GM12872 (cell line): ENCODE measurements around the gene MICALL1.

ENCODE experiments used
- TF ChIP-seq, protein P1 (sequence below): IDR thresholded peaks from 3 replicates; pipeline ENCODE4 v1.5.1; 2011; ENCODE audit warnings: low read depth, mild to moderate bottlenecking, low read length, moderate library complexity; ENCODE audit not compliant: insufficient read depth

Gene MICALL1

DNA sequence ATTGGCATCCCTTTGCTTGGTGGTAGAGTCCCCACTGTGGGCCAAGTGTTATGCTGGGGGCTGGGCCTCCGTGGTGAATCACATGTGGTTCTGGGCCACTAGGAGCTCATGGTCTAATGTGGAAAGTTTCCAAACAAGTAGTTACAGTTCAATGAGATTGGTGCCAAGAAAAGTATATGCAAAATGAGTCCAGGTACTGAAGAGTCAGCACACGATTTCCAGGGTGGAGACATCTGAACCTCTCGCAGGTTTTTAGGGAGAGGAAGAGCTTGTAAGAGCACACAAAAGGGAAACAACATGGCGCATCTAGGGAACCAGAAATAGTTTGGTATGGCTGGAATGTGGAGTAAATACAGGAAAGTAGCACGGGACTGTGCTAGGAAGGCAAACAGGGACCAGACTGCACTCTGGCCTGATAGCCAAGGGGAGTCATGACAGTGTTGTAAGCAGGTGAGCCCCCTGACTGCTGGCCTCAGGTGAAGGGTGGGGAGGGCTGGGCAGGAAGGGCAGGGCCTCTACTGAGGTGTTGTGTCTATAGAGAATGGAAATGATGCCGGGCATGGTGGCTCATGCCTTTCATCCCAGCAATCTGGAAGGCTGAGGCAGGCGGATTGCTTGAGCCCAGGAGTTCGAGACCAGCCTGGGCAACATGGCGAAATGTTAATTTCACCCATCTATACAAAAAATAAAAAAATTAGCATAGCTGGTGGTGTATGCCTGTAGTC is 60.0 kb downstream of the MICALL1 start:
- TF ChIP-seq, protein P1, sequence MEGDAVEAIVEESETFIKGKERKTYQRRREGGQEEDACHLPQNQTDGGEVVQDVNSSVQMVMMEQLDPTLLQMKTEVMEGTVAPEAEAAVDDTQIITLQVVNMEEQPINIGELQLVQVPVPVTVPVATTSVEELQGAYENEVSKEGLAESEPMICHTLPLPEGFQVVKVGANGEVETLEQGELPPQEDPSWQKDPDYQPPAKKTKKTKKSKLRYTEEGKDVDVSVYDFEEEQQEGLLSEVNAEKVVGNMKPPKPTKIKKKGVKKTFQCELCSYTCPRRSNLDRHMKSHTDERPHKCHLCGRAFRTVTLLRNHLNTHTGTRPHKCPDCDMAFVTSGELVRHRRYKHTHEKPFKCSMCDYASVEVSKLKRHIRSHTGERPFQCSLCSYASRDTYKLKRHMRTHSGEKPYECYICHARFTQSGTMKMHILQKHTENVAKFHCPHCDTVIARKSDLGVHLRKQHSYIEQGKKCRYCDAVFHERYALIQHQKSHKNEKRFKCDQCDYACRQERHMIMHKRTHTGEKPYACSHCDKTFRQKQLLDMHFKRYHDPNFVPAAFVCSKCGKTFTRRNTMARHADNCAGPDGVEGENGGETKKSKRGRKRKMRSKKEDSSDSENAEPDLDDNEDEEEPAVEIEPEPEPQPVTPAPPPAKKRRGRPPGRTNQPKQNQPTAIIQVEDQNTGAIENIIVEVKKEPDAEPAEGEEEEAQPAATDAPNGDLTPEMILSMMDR: no peak

- TF ChIP-seq, protein P1: no peak
Observed at GRCh38 chr22:37967147-37967546, 61.0 kb downstream of the MICALL1 start.

GRCh38 chr22:37967637-37968451 is 61.7 kb downstream of the MICALL1 start:
- TF ChIP-seq, protein P1: no peak

DNA sequence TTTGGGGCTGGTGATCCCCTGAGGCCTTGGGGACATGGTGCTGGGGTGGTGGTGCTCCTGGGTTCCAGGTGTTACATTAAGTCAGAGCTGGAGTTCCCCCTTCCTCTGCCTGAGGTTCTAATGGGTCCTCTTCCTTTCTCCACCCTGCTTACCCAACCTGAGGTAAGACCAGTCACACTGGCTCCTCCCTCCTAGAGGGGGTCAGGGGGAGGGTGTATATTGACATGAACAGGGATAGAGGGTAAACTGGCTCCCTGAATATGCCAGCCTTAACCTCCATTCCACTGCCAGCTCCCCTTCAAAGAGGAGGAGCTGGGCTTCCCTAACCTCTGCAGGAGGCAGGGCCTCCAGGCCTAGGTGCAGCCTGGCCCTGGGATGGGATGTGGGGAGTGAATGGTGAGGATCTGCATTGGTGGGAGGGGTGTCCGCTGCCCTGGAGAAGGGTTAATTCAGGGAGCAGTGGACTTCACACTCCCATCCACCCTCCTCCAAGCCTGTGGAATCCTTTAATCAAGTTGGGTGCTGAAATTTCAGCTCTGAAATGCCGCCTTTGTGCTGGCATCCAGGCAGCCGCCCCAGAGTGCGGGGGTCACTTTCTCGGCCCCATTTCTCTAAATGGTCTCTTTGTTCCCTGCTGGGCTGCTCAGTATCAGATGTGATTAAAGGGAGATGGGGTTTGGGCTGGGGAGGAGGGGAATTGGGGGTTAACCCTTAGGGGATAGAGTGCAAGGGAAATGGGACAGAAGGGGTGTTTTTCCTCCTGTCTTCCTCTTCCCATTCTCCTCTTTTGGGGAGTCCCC is 62.6 kb downstream of the MICALL1 start:
- TF ChIP-seq, protein P1: no peak

- TF ChIP-seq, protein P1: no peak
Observed at GRCh38 chr22:37970864-37971263, 64.8 kb downstream of the MICALL1 start.

GRCh38 chr22:37971475-37972434 is 65.7 kb downstream of the MICALL1 start:
- TF ChIP-seq, protein P1: no peak
